GM21390 (cell line): ENCODE measurements around the gene PTER.

Source experiments
- ATAC-seq: cut with Tn5 transposase; IDR thresholded peaks from one replicate; pipeline ENCODE4 v1.9.1; 2021; ENCODE audit not compliant: unreplicated experiment

PTER gene

DNA sequence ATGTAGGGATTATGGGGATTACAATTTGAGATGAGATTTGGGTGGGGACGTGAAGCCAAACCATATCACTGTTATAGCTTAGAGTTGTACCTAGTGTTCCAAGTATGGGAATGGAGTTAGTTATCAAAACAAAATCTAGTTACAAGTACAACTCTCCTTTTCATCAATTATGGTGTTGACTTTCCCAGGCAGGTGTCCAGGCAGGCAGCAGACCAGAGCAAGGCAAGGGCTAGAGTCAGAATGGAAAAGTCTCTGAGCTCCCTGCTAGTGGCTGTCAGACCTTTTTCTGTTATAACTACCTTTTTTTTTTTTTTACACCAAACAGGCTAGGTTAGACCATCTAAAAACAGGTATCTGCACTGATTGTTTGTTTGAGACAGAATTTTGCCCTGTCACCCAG, 29.2 kb downstream of the PTER start:
- no peak for ATAC-seq

DNA sequence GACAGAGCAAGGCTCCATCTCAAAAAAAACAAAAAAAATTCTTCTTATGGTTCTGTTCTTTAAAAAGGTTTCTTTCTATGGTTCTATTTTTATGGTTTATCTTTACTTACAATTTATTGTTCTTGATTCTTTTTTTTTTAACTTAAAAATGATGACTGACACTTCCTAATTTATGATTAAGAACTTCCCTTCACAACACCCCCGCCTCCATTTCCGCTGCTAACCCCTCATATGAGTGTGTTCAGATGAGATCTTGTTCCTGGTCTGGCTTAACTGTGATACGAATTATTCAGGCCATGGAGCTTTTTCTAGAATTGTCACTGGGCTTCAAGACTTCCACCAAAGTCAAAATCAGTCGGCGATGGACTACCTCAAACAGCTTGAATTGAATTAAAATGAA, 33.9 kb downstream of the PTER start:
- no peak for ATAC-seq

DNA sequence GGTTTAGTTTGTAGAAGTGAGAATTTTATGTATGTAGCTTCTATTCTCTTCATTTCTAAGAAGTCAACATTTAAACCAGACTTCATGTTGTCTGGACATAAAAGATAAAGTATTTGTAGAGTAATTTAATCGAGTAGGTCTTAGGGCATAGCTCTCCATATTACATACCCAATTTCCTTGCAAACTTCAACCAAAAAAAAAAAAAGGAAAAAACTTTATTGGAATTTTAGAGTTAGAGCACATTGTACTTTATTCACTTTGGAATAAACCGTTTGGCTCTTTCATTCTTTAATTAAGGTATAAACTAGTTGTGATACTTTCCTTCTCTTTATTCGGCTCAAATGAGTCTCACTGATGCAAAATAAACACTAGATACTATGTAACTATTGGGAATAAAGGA, 36.0 kb downstream of the PTER start:
- no peak for ATAC-seq

DNA sequence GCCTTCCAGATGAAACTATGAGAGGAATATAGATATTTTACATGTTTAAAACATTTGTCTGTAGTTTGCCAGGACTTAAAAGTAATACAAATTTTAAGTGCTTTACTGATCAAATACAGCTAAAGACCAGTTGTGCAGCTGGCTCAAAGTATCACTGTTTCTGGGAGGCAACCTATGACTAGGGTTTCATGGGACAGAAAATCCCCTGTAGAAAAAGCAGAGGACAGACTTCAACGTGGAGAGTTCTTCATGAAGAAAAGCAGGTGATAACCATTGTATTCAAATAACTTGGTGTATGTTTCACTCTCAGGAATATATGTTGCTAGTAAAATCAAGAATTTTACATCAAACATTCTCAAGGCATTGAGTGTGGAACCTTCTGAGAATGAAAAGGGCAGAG, 40.9 kb downstream of the PTER start:
- no peak for ATAC-seq

DNA sequence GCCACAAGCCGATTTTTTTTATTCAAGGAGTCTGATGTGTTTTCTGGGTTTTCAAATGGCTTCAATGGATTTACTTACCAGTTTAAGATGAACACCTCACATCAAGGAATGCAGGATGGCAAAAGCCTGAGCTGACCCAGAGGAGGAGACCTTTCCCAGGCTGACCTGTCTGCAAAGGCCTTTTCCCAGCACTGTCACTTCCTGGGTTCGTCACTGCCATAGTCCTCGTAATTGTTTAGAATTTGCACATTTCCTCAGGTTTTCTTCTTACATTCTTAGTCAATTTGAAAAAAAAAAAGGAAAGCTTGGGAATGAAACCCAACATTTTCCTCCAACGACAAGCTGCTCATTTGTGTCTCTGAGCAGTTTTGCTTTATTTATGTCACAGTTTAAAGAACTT, 42.0 kb downstream of the PTER start:
- ATAC-seq: no peak

DNA sequence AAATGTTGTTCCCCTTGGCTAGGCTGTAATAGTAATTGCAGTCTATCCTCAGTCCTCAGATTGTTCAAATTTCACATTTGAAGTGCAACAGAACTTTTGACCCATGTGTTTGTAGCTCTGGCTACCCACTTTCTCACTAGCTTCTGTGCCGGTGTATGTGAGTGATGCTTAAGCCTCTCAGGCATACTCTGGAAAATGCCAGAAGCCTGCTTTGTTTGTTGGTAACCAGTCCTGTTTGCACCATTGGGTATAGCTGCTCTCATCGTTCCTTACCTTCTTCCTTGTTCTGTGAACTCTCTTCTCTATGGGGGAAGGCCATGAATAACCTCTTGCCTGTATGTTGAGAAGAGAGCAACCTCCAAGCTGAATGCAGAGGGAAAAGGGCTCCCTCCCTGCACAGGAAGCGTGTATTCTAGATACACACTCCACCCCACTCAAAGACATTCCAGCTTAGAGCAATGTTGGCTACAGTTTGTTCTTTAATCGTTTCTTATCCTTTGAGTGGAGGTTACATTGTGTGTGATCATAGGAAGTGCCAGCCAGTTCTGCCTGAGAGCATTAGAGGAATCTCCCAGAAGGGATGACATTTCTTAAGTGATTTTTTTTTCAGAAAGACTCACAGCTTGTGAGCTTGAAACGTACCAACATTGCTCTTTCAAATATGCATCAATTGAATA, 44.4 kb downstream of the PTER start:
- no peak for ATAC-seq

DNA sequence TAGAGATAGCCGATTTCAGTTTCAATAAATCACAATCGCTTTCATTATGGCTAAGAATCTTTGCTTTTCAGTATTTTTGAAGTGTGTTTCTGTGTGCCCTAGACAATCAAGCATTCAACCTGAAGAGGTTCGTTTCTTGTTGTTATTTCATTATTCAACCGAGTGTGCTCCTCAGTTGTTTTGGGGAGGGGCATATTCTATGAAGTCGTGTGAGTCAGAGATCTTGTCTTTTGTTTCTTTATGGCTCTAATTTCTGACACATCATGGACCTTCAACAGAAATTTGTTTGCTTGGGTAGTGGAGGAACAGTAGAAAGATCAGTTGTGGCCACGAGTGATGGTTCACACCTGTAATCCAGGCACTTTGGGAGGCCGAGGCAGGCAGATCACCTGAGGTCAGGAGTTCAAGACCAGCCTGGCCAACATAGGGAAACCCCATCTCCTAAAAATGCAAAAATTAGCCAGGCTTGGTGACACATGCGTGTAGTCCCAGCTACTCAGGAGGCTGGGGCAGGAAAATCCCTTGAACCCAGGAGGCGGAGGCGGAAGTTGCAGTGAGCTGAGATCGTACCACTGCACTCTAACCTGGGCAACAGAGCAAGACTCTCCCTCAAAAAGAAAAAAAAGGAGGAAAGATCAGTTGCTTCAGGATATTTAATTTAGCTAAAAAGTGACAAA, 46.6 kb downstream of the PTER start:
- ATAC-seq: no peak

DNA sequence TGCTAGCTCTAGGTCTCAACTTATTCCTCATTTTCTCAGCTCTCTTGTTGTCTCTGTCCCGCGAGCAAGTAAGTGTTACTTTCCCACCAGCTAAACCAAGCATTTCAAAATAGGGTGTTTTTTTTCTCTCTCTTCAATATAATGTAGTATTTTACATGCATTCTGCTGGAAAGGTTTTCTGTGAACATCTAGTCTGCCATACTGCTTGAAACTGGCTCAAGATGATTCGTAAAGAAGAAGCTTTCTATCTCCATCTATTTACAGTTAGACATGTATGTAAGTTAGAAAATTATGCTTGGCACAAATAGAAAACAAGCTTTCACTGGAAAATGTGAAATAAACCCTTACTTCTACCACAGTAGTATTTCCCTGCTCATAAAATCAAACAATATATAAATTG, 53.7 kb downstream of the PTER start:
- no peak for ATAC-seq

DNA sequence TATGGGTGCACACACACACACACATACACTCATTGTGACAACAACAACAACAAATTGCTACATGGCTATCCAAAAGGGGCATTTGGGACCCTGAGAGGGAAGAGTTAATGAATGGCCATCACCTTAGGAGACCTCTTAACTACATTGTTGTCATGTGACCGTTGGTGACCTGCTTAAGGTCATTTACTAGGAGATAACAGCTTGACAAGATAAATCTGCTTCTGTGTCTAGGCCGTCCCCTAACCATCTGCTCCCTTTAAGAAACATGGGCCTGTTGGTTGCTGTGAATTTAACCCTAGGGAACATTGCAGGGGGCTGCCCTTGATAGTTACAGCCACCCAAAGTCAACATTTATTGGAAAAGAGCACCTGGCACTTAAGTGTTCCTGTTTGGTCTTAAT, 55.1 kb downstream of the PTER start:
- ATAC-seq: no peak

DNA sequence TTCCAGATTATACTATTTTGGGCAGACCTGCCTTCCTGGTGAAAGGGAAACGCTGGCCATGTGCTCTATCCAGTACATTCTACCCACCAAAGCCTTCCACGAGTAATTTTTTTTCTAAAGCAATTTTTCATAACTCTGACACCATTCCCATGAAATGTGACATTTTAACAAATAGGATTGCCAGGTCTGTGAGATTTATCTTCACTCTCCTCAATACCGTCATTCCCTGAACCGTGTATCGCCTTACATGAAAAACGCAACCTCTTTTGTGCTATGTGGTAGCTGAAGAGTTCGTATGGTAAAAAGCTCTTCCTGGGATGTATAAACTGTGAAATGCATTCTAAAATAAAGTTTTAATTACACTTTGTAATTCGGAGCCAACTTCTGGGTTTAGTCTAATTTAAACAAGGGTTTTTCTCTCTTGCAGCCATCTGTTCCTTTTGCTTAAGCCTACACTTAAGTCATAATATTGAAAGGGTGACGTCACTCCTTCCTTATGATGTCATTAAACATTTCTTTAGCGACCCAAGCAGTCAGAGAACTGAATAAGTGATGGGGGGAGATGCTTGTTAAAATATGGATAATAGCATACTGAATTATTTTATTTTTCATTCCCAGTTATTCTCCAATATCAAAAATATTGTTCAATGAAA, 57.2 kb downstream of the PTER start:
- no peak for ATAC-seq

DNA sequence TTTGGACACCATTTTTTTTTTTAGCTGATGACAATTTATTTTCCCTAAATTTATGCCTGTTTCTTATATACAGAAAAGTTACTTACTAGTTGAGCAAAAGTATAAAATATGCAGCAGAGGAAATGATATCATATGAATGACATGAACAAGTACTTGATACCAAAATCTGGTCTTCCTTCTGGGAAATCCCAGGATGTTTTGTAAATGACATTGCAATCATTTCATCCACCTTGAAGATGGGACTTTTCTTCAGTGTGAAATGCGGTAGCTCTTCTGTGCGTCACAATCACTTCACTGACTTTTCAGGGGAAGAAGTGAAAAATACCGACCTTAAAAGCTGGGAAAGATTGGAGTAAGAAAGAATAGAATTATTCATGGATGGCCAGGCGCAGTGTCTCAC, 61.1 kb downstream of the PTER start:
- no peak for ATAC-seq

DNA sequence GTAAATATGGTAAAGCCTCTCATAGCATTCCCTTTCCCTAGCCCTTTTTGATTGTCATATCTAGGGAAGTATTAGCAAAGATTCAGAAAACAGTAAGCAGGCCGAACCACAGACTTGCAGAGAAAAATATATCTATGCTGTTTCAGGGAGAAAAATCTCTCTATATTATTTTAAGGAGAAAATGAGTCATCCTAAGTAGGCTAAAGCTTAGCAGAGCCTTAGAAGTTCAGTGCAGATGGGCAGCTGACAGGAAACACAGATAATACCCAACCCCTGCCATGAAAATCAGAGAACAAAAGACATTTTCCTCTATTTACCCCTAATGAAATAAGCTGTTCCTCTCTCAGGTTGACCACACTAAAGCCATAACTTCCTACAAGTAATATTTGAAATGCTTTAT, 68.4 kb downstream of the PTER start:
- no peak for ATAC-seq

DNA sequence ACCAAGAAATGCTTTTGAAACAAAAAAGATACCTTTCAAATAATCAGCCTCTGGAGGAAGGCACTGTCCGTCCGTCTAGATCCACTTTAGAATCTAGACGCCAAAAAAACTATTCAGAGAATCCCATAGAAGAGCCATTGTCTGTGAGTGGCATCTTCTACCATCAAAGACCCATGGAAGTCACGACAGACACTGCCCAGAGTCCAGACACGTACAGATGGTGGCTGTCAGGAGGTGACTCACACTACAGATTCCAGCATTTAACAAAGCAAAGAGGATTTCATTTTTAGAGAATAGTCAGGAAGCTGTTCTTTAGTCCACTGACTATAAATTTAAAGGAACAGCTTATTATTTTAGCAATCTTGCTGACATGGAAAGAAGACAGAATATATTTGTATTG, 73.2 kb downstream of the PTER start:
- ATAC-seq: no peak

DNA sequence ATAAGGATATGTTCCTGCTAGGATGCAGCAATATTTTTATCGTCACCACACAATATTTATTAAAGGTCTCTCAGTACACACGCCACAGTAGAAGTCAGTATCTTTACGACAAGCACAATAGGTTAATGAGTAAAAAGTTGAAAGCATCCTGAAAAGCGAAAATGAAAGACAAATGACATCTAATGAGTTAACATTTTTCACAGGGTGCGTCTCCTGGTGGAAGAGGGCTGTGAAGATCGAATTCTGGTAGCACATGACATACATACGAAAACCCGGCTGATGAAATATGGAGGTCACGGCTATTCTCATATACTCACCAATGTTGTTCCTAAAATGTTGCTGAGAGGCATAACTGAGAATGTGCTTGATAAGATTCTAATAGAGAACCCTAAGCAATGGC, 74.0 kb downstream of the PTER start:
- no peak for ATAC-seq

DNA sequence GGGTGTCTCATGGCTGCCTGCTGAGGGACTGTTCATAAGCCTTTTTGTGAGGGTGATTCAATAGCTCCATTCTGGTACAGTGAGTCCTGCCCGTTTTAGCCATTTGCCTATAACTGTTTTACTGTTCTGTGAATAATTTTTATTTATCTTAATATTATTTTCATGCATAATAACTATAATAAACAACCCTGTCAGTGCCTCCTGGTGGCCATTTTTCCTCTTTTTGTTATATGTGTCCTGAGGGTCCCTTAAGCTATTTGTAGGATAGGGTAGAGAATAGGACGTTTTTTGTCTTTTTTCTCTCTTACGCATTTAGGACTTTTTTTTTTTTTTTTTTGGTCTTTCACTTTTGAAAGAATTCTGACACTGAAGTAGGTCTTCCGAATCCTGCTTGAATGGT, 82.0 kb downstream of the PTER start:
- ATAC-seq: no peak

DNA sequence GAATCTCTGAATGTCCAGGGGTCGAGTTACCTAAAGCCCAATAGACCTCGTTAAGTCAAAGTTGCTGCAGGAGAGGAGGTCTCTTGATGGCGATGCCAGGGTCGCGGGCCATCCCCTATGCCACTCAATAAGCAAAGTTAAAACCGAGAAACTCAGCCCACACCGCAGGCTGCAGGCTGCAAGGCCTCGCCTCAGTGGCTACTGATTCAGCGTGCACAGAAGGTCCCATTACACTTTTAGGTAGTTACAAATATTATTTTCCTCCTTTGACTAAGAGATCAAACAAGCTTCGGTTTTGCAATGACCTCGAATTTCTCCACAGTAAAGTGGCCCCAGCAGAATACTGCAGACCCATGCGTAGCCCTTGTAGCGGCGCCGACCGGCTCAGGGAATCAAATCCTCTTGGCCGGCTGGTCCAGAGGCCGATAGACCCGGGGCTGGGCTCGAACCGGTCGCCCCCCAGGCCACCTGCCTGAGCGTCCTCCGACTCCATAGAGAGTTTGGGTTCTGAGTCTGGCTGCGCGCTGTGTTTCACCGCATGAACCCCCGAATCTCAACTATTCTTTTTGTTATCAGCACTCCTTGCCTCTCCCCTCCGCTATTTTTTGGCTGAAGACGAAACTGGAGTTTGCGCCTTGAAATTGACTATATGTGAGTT, 82.6 kb downstream of the PTER start:
- ATAC-seq: no peak

DNA sequence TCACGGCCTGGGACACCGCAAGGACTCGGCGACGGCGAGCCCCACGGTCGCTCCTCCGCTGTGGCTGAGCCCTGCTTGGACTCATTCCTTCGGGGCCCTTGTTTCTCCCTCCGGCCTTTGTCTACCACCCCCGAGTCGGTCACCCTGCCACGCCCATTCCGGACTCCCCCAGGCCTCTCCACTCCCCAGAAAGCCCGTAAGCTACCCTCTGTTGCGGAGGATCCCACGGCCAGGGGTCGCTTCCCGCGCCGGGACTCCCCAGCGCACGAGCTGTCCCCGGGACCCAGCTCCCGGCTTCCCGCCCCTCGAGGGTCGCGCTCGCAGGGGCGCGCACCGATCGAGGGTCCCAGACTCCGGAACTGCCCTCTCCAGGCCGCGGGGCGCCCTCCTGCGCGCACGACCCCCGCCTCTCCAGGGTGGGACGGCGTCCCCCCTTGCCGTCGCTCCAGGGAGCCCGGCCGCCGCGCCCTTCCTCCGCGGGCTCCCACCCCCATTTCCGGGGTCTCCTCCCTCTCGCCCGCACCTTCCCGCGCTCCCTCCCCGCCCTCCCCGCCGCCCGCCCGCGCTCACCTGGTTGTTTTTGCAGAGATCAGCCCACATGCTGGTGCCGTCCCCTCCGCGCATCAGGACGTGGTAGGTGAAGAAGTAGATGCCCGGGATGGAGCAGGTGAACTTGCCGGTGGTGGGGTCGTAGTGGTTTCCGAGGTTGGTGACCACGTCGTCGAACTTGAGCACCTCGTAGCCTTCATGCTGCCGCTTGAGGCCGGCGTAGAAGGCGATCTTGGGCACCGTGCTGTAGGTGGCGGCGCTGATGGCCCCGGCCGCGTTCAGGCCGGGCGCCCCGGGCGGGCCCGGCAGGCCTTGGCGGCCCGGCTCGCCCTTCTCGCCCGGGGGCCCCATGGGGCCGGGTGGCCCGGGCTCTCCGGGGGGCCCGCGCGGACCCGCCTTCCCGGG, 83.4 kb downstream of the PTER start:
- ATAC-seq: peak; percentile 42

DNA sequence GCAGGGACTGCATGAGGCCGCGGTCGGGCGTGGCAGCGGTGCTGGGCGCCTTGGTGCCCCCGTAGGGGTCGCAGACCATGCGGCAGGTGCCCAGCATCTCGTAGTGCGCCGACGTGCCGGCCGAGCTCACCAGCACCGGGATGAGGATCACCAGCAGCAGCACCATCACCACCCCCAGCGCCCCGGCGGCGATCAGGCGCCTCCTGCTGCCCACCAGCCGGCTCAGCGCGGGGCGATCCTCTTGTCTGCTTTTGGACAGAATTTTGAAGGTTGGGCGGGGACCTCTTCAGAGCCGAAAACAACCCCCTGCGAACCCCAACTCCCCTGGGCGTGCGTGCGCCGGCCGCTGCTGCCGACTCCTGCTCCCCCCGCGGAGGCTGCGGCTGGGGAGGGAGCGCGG, 84.1 kb downstream of the PTER start:
- ATAC-seq: peak; percentile 57

DNA sequence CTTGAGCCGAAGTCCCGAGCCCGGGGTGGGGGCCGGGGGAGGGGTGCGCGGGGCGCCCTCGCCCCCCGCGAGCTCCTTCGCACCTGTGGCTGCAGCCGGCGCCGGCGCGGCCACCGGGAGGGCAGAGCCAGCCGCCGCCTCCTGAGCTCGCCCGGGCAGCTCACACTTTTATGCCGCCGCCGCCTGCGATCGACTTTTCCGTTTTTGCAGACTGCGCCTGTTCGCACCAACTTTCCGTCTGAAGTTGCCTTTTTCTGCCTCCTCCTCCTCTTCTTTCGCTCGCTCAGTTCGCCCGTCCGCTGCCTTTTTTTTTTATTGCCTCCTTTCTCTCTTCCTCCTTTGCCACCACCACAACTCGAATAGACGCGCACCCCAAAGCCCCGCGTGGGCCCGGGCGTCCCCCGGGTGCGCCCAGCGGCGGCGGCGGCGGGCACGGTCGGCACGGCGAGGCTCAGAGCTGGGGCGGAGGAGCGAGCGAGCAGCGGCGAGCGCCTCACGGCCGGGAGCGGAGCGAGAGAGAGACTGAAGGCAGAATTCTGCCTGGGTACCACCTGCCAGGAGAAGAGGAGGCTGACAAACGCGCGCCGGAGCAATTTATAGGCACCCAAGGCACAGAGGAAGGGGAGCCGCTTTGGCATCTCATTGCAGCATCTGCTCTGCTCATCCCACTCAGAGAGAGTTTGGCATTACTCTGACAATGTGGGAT, 84.7 kb downstream of the PTER start, which contains the start of gene C1QL3:
C1QL3 (minus strand) TSS at position 569 of the 706 bp plus-strand sequence. CDS start 814 bp downstream, outside the sequence.
- ATAC-seq: peak; percentile 41

DNA sequence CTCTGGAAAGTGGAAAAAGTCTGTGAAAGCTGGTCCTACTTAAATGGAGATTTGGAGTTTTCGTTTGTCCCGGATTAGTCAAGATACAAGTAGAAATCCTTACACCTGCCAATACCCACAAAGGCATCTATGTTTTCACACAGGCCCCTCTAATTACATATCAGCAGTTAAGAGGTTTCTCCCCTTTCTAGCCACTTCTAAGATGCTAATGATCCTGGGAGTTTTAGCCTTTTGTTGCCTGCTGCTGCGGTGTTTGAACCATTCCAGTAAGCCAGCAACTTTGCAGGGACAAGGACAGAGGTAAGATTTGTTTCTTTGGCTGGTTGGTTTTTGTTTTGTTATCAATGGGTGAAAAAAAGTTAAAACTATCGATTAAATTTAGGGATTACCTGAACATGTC, 90.6 kb downstream of the PTER start:
- ATAC-seq: no peak
